Left lung (tissue), 10 donors: ENCODE data around the gene ALDOB. TPM values are rescaled to one million over a fixed set of nuclear protein-coding genes. Genes with fewer than 3 reads are reported as not detected.
A peak's percentile ranks its signal among the peaks of the same experiment; 100 is the strongest.

Source experiments
- ATAC-seq: fragments of 200-7000 bp; cut with Tn5 transposase; one replicate; pipeline ENCODE4 v1.9.1; 2020; ENCODE audit warnings: moderate library complexity
- DNase-seq, 4 donors: peaks; one replicate each; pipeline ENCODE4 v3.0.0-alpha.2; 2013 to 2020
- H3K27ac ChIP-seq, 2 donors: fragments of 200-600 bp; sonication (generic) in 1 of 2; one replicate each; pipeline versions ENCODE4 v1.5.0 to v1.8.0; 2020 to 2021
- H3K27me3 ChIP-seq, 2 donors: fragments of 200-600 bp; sonication (generic) in 1 of 2; one replicate each; pipeline versions ENCODE4 v1.5.0 to v1.8.0; 2020 to 2021
- H3K36me3 ChIP-seq, 2 donors: fragments of 200-600 bp; sonication (generic) in 1 of 2; one replicate each; pipeline versions ENCODE4 v1.5.0 to v1.8.0; 2020 to 2021
- H3K4me1 ChIP-seq, 2 donors: fragments of 200-600 bp; one replicate each; pipeline ENCODE4 v1.8.0; 2021
- H3K4me3 ChIP-seq, 2 donors: fragments of 200-600 bp; sonication (generic) in 1 of 2; one replicate each; pipeline versions ENCODE4 v1.5.0 to v1.8.0; 2020 to 2021; ENCODE audit warnings: mild to moderate bottlenecking in 1 of 2
- H3K9me3 ChIP-seq, 2 donors: fragments of 200-600 bp; sonication (generic) in 1 of 2; one replicate each; pipeline versions ENCODE4 v1.5.0 to v1.8.0; 2020 to 2021
- CTCF ChIP-seq, 2 donors: fragments of 200-600 bp; sonication (generic) in 1 of 2; IDR thresholded peaks; one replicate each; pipeline versions ENCODE4 v1.5.0 to v1.8.0; 2021; ENCODE audit warnings: antibody characterized with exemption in 2 of 2
- intact Hi-C, 2 donors: fragments of 100-400 bp; cut with DNase I; formaldehyde crosslinking; loops; one replicate each; pipeline versions ENCODE4 v1.11.2 to v1.14.2; 2022
- polyA plus RNA-seq, 6 donors: library from polyadenylated mRNA; unstranded; fragments of 120-200 nt; gene quantifications; one replicate each; pipeline ENCODE4 v1.2.1, GENCODE V29; 2013; ENCODE audit not compliant: insufficient read length in 6 of 6
- total RNA-seq, 2 donors: library from RNA; stranded (reverse); fragmentation: NEBNext Ultra II Directional; extraction: Animal tissue kit (Norgen Biotek cat#: 25700); gene quantifications; one replicate each; pipeline ENCODE4 v1.2.1, GENCODE V29; 2021
- donor health status: DM: no; HTN: yes; CAD: no.
- donor health status: DM: no; HTN: no; CAD: no.

The ALDOB gene
- total and polyA plus RNA-seq, 8 donors: 2.2 to 7.4 (median 2.4) TPM; not detected in 2

- no peaks in the 10 kb centered on the region for H3K36me3 ChIP-seq
- no peak for ATAC-seq
- TF ChIP-seq CTCF (IDR thresholded peaks at IDR 0.05): no peak
- no peak overlapping the region for H3K27ac ChIP-seq
- intact Hi-C loops: no loop called here
- H3K4me1 ChIP-seq: no peaks in the 10 kb centered on the region
- no peak overlapping the region for H3K4me3 ChIP-seq
- peaks cover 0 to 24% of the 10 kb centered on the region in 2 donors for H3K27me3 ChIP-seq
- DNase-seq: no peak
- H3K9me3 ChIP-seq: no peaks in the 10 kb centered on the region
These were observed 18.4 kb upstream of the ALDOB start for GRCh38 chr9:101453776-101454570.

- Histone ChIP-seq H3K4me1 (no peaks in the 10 kb centered on the region), H3K27ac (no peak overlapping the region), H3K27me3 (peaks cover 4 to 45% of the 10 kb centered on the region in 2 donors), H3K9me3 (no peaks in the 10 kb centered on the region), H3K4me3 (no peak overlapping the region), H3K36me3 (no peaks in the 10 kb centered on the region)
- DNase-seq: no peak
- no peak for TF ChIP-seq CTCF (IDR thresholded peaks at IDR 0.05)
- no peak for ATAC-seq
- intact Hi-C loops: no loop called here
These were observed 15.9 kb upstream of the ALDOB start for GRCh38 chr9:101451498-101451897.

- Histone ChIP-seq H3K27me3 (peaks cover 4 to 46% of the 10 kb centered on the region in 2 donors), H3K4me1 (no peaks in the 10 kb centered on the region), H3K27ac (no peak overlapping the region), H3K9me3 (no peaks in the 10 kb centered on the region), H3K36me3 (no peaks in the 10 kb centered on the region), H3K4me3 (no peak overlapping the region)
- no peak for DNase-seq
- intact Hi-C loops: no loop called here
- TF ChIP-seq CTCF (IDR thresholded peaks at IDR 0.05): no peak
- no peak for ATAC-seq
These were observed 15.4 kb upstream of the ALDOB start for GRCh38 chr9:101450931-101451330.

- Histone ChIP-seq H3K4me1 (no peaks in the 10 kb centered on the region), H3K4me3 (peak overlapping the region; percentile 34 to 37), H3K27ac (no peak overlapping the region), H3K9me3 (no peaks in the 10 kb centered on the region), H3K27me3 (peaks cover 4 to 46% of the 10 kb centered on the region in 2 donors), H3K36me3 (no peaks in the 10 kb centered on the region)
- DNase-seq (peak; percentile 37 to 92 (median 66)), ATAC-seq (peak; percentile 100)
- intact Hi-C loops: no loop called here
- TF ChIP-seq CTCF (IDR thresholded peaks at IDR 0.05): peak; percentile 40 to 43
These were observed 13.6 kb upstream of the ALDOB start for GRCh38 chr9:101449071-101449721.

- Histone ChIP-seq H3K9me3 (no peaks in the 10 kb centered on the region), H3K27me3 (peaks cover 4 to 46% of the 10 kb centered on the region in 2 donors), H3K4me3 (no peak overlapping the region), H3K27ac (no peak overlapping the region), H3K36me3 (no peaks in the 10 kb centered on the region), H3K4me1 (no peaks in the 10 kb centered on the region)
- ATAC-seq (no peak), DNase-seq (no peak)
- intact Hi-C loops: no loop called here
- no peak for TF ChIP-seq CTCF (IDR thresholded peaks at IDR 0.05)
These were observed 13.1 kb upstream of the ALDOB start for GRCh38 chr9:101448680-101449070.
